Measurements from ENCODE around the gene TTC7B. TPM values are rescaled to one million over a fixed set of nuclear protein-coding genes. Genes with fewer than 3 reads are reported as not detected.

The TTC7B gene
- total and polyA plus RNA-seq, 7 donors = 18.9 to 97.0 (median 59.0) TPM

- Histone ChIP-seq H3K36me3 (ENCODE audit: insufficient read depth in 1 of 2, low read depth in 1 of 2) (peaks cover 0 to 12% of the 10 kb centered on the region in 2 donors), H3K4me3 (no peak overlapping the region), H3K9me3 (no peaks in the 10 kb centered on the region), H3K27ac (peak overlapping the region; percentile 74), H3K4me1 (peaks cover 27% of the 10 kb centered on the region), H3K27me3 (ENCODE audit: insufficient read depth in 3 of 3, low read length in 2 of 3) (no peaks in the 10 kb centered on the region)
- TF ChIP-seq CTCF (IDR thresholded peaks at IDR 0.05) = no peak
- no peak for ATAC-seq
- 77 to 85% (median 83%) methylated on average over 8 of the region's 8 CpGs for WGBS, 3 donors
- no peak for DNase-seq
- intact Hi-C loops (cut with DNase I) = no loop called here
Measured at GRCh38 chr14:90544971-90545370, 271.3 kb downstream of the TTC7B start.

- DNase-seq (no peak), ATAC-seq (no peak)
- Histone ChIP-seq H3K27me3 (ENCODE audit: insufficient read depth in 3 of 3, low read length in 2 of 3) (no peaks in the 10 kb centered on the region), H3K4me1 (peaks cover 27% of the 10 kb centered on the region), H3K4me3 (no peak overlapping the region), H3K36me3 (ENCODE audit: insufficient read depth in 1 of 2, low read depth in 1 of 2) (peaks cover 0 to 16% of the 10 kb centered on the region in 2 donors), H3K27ac (no peak overlapping the region), H3K9me3 (no peaks in the 10 kb centered on the region)
- WGBS, 3 donors = 95 to 97% (median 97%) methylated on average over 9 of the region's 9 CpGs
- intact Hi-C loops (cut with DNase I) = no loop called here
- TF ChIP-seq CTCF (IDR thresholded peaks at IDR 0.05) = no peak
Measured at GRCh38 chr14:90544566-90544965, 271.7 kb downstream of the TTC7B start.

GRCh38 chr14:90543876-90544275 lies 272.4 kb downstream of the TTC7B start:
- H3K4me1 ChIP-seq = peaks cover 27% of the 10 kb centered on the region
- DNase-seq = no peak
- intact Hi-C loops (cut with DNase I) = no loop called here
- no peak for ATAC-seq
- H3K27ac ChIP-seq = no peak overlapping the region
- 95 to 99% (median 97%) methylated on average over 6 of the region's 6 CpGs for WGBS, 3 donors
- no peak overlapping the region for H3K4me3 ChIP-seq
- no peak for TF ChIP-seq CTCF (IDR thresholded peaks at IDR 0.05)
- H3K36me3 ChIP-seq (ENCODE audit: insufficient read depth in 1 of 2, low read depth in 1 of 2) = peaks cover 0 to 20% of the 10 kb centered on the region in 2 donors
- H3K27me3 ChIP-seq (ENCODE audit: insufficient read depth in 3 of 3, low read length in 2 of 3) = no peaks in the 10 kb centered on the region
- H3K9me3 ChIP-seq = no peaks in the 10 kb centered on the region

GRCh38 chr14:90541076-90541634 lies 275.1 kb downstream of the TTC7B start:
- TF ChIP-seq CTCF (IDR thresholded peaks at IDR 0.05) = no peak
- peaks cover 13% of the 10 kb centered on the region for H3K4me1 ChIP-seq
- no peak for DNase-seq
- WGBS, 3 donors = 98 to 99% (median 98%) methylated on average over 26 of the region's 26 CpGs
- H3K4me3 ChIP-seq = no peak overlapping the region
- H3K9me3 ChIP-seq = no peaks in the 10 kb centered on the region
- peaks cover 0 to 20% of the 10 kb centered on the region in 2 donors for H3K36me3 ChIP-seq (ENCODE audit: insufficient read depth in 1 of 2, low read depth in 1 of 2)
- H3K27ac ChIP-seq = no peak overlapping the region
- H3K27me3 ChIP-seq (ENCODE audit: insufficient read depth in 3 of 3, low read length in 2 of 3) = no peaks in the 10 kb centered on the region
- ATAC-seq = no peak
- intact Hi-C loops (cut with DNase I) = no loop called here

- H3K27me3 ChIP-seq (ENCODE audit: insufficient read depth in 3 of 3, low read length in 2 of 3) = no peaks in the 10 kb centered on the region
- WGBS, 3 donors = 93% methylated on average over 4 of the region's 4 CpGs
- no peak for TF ChIP-seq CTCF (IDR thresholded peaks at IDR 0.05)
Measured at GRCh38 chr14:90540437-90540836, 275.8 kb downstream of the TTC7B start.

More at GRCh38 chr14:90540437-90540836, 275.8 kb downstream of the TTC7B start:
- Histone ChIP-seq H3K4me3 (no peak overlapping the region), H3K9me3 (no peaks in the 10 kb centered on the region), H3K27ac (no peak overlapping the region), H3K4me1 (peaks cover 6% of the 10 kb centered on the region), H3K36me3 (ENCODE audit: insufficient read depth in 1 of 2, low read depth in 1 of 2) (peaks cover 0 to 20% of the 10 kb centered on the region in 2 donors)
- intact Hi-C loops (cut with DNase I) = no loop called here
- ATAC-seq = no peak
- DNase-seq = no peak

Data from psoas muscle (tissue), 8 donors.